ENCODE data around the gene PDZD2.

GRCh38 chr5:32099486-32100035, 460.6 kb downstream of the PDZD2 start:
- TF ChIP-seq REST (IDR thresholded peaks at IDR 0.05; ENCODE audit: insufficient replicate concordance, low read depth) (no peak), CTCF (IDR thresholded peaks at IDR 0.05; ENCODE audit: insufficient read depth, low read length) (no peak), POLR2AphosphoS5 (IDR thresholded peaks at IDR 0.05; ENCODE audit: low read depth) (no peak), SPI1 (IDR thresholded peaks at IDR 0.05; ENCODE audit: borderline replicate concordance, low read depth) (no peak)

Data from HL-60 (cell line).